ENCODE measurements around the gene RSBN1L. TPM values are rescaled to one million over a fixed set of nuclear protein-coding genes. Genes with fewer than 3 reads are reported as not detected.
A peak's percentile ranks its signal among the peaks of the same experiment; 100 is the strongest.

The RSBN1L gene
- total RNA-seq, 1 experiment from 2014 or later: 10.9 TPM

- Mint-ChIP-seq H3K4me1 (ENCODE audit: insufficient read depth, unreplicated experiment) (no peaks in the 10 kb centered on the region), H3K36me3 (ENCODE audit: insufficient read depth, unreplicated experiment) (no peaks in the 10 kb centered on the region), H3K4me3 (ENCODE audit: unreplicated experiment) (no peak overlapping the region), H3K27me3 (ENCODE audit: insufficient read depth, unreplicated experiment) (no peaks in the 10 kb centered on the region), H3K9me3 (ENCODE audit: unreplicated experiment) (peaks cover 36% of the 10 kb centered on the region), H3K27ac (ENCODE audit: low read depth, unreplicated experiment) (no peak overlapping the region)
- DNase-seq (ENCODE audit: unreplicated experiment): no peak
- BruUV-seq (replicated peaks): no TSS peak
- POLR2A ChIA-PET: interaction anchor here (0.6 kb wide), 1 partner anchor 119 kb away, joined by 4 read pairs; no protein-coding TSS in a partner anchor
- CTCF ChIA-PET: no interaction called here
- intact Hi-C loops (cut with micrococcal nuclease): no loop called here
- no peak for TF ChIP-seq CTCF (IDR thresholded peaks at IDR 0.05; ENCODE audit: unreplicated experiment)
Measured at GRCh38 chr7:77808517-77808916, 112.3 kb downstream of the RSBN1L start.

GRCh38 chr7:77811516-77812289 lies 115.4 kb downstream of the RSBN1L start:
- H3K4me3 Mint-ChIP-seq (ENCODE audit: unreplicated experiment): no peak overlapping the region
- H3K27me3 Mint-ChIP-seq (ENCODE audit: insufficient read depth, unreplicated experiment): no peaks in the 10 kb centered on the region
- peak overlapping the region; percentile 35 for H3K27ac Mint-ChIP-seq (ENCODE audit: low read depth, unreplicated experiment)
- BruUV-seq (replicated peaks): no TSS peak
- H3K9me3 Mint-ChIP-seq (ENCODE audit: unreplicated experiment): peaks cover 23% of the 10 kb centered on the region
- intact Hi-C loops (cut with micrococcal nuclease): no loop called here
- ChIA-PET CTCF (interaction anchor here (0.6 to 3.6 kb wide), 5 partner anchors 13 to 330 kb away, joined by 3 to 16 read pairs (median 3); partner anchors contain the start of genes PHTF2 and TMEM60), POLR2A (interaction anchor here (1.6 to 2.4 kb wide), 3 partner anchors 10 to 13 kb away, joined by 4 to 9 read pairs (median 4); partner anchors contain the start of genes PHTF2 and TMEM60)
- DNase-seq (ENCODE audit: unreplicated experiment): no peak
- no peak for TF ChIP-seq CTCF (IDR thresholded peaks at IDR 0.05; ENCODE audit: unreplicated experiment)
- no peaks in the 10 kb centered on the region for H3K36me3 Mint-ChIP-seq (ENCODE audit: insufficient read depth, unreplicated experiment)
- no peaks in the 10 kb centered on the region for H3K4me1 Mint-ChIP-seq (ENCODE audit: insufficient read depth, unreplicated experiment)

GRCh38 chr7:77812290-77812685 lies 116.0 kb downstream of the RSBN1L start:
- intact Hi-C loops (cut with micrococcal nuclease): no loop called here
- POLR2A ChIA-PET: interaction anchor here (1.6 to 2.4 kb wide), 3 partner anchors 11 to 14 kb away, joined by 4 to 9 read pairs (median 4); partner anchors contain the start of genes PHTF2 and TMEM60
- Mint-ChIP-seq H3K9me3 (ENCODE audit: unreplicated experiment) (peaks cover 23% of the 10 kb centered on the region), H3K4me1 (ENCODE audit: insufficient read depth, unreplicated experiment) (no peaks in the 10 kb centered on the region), H3K27ac (ENCODE audit: low read depth, unreplicated experiment) (no peak overlapping the region), H3K4me3 (ENCODE audit: unreplicated experiment) (no peak overlapping the region), H3K27me3 (ENCODE audit: insufficient read depth, unreplicated experiment) (no peaks in the 10 kb centered on the region), H3K36me3 (ENCODE audit: insufficient read depth, unreplicated experiment) (no peaks in the 10 kb centered on the region)
- DNase-seq (ENCODE audit: unreplicated experiment): no peak
- CTCF ChIA-PET: interaction anchor here (1.9 to 3.6 kb wide), 2 partner anchors 13 to 123 kb away, joined by 5 to 16 read pairs; partner anchors contain the start of genes PHTF2 and TMEM60
- no TSS peak for BruUV-seq (replicated peaks)
- no peak for TF ChIP-seq CTCF (IDR thresholded peaks at IDR 0.05; ENCODE audit: unreplicated experiment)

- Mint-ChIP-seq H3K27ac (ENCODE audit: low read depth, unreplicated experiment) (no peak overlapping the region), H3K27me3 (ENCODE audit: insufficient read depth, unreplicated experiment) (no peaks in the 10 kb centered on the region), H3K4me1 (ENCODE audit: insufficient read depth, unreplicated experiment) (no peaks in the 10 kb centered on the region), H3K9me3 (ENCODE audit: unreplicated experiment) (peaks cover 19% of the 10 kb centered on the region), H3K4me3 (ENCODE audit: unreplicated experiment) (no peak overlapping the region), H3K36me3 (ENCODE audit: insufficient read depth, unreplicated experiment) (no peaks in the 10 kb centered on the region)
- TF ChIP-seq CTCF (IDR thresholded peaks at IDR 0.05; ENCODE audit: unreplicated experiment): no peak
- ChIA-PET CTCF (interaction anchor here (0.7 to 1.9 kb wide), 4 partner anchors 9 to 1250 kb away, joined by 3 to 5 read pairs (median 3); no protein-coding TSS in a partner anchor), POLR2A (interaction anchor here (0.6 to 2.4 kb wide), 4 partner anchors 10 to 278 kb away, joined by 3 to 9 read pairs (median 4); partner anchors contain the start of genes PHTF2 and TMEM60)
- intact Hi-C loops (cut with micrococcal nuclease): no loop called here
- no peak for DNase-seq (ENCODE audit: unreplicated experiment)
- no TSS peak for BruUV-seq (replicated peaks)
Measured at GRCh38 chr7:77813180-77813579, 116.9 kb downstream of the RSBN1L start.
